HepG2 (cell line): ENCODE results near the gene TBL2. TPM values are rescaled to one million over a fixed set of nuclear protein-coding genes. Genes with fewer than 3 reads are reported as not detected.

Source experiments
- AHDC1 ChIP-seq: sonication (generic); formaldehyde crosslinking; IDR thresholded peaks from 2 replicates; pipeline ENCODE4 v1.5.1; 2020; ENCODE audit warnings: mild to moderate bottlenecking, missing genetic modification reagents, borderline replicate concordance
- EP300 ChIP-seq, 3 experiments: sonication (generic) in 1 of 3; formaldehyde crosslinking in 1 of 3; IDR thresholded peaks; 2 replicates each; pipeline versions ENCODE4 v1.5.1 to v1.6.1; 2011 to 2020; ENCODE audit warnings: low read depth in 2 of 3, low read length in 2 of 3, borderline replicate concordance in 1 of 3, improper control_type of control experiment in 1 of 3, mild to moderate bottlenecking in 1 of 3, missing genetic modification reagents in 1 of 3, moderate library complexity in 1 of 3
- KAT8 ChIP-seq: IDR thresholded peaks from 2 replicates; pipeline ENCODE4 v1.6.1; 2016; ENCODE audit warnings: missing genetic modification reagents, missing compliant biosample characterization
- MED1 ChIP-seq: sonication (generic); formaldehyde crosslinking; IDR thresholded peaks from 2 replicates; pipeline ENCODE4 v1.4.0; 2020; ENCODE audit warnings: missing genetic modification reagents
- NFYC ChIP-seq: IDR thresholded peaks from 2 replicates; pipeline ENCODE4 v1.6.1; 2016; ENCODE audit warnings: missing genetic modification reagents, missing compliant biosample characterization
- PHF20 ChIP-seq: sonication (generic); formaldehyde crosslinking; IDR thresholded peaks from 2 replicates; pipeline ENCODE4 v1.5.0; 2020; ENCODE audit warnings: mild to moderate bottlenecking, missing genetic modification reagents
- POGK ChIP-seq: sonication (generic); formaldehyde crosslinking; conservative IDR thresholded peaks from 2 replicates; pipeline ENCODE4 v1.8.0; 2022; ENCODE audit warnings: mild to moderate bottlenecking, moderate library complexity, missing genetic modification reagents
- polyA plus RNA-seq, 8 experiments: library from polyadenylated mRNA; depleted of rRNA in 3 of 8; stranded (reverse) in 7 of 8; unstranded in 1 of 8; fragments of >200 nt; fragmentation: Illumina TruSeq in 4 of 8; extraction: Trizol in 4 of 8; gene quantifications; 2 replicates each; pipeline versions ENCODE4 v1.2.1 to v1.2.3, GENCODE V29; 2011 to 2016; ENCODE audit warnings: low read depth in 4 of 8, missing spikeins in 1 of 8, mixed read lengths in 1 of 8; ENCODE audit not compliant: insufficient read depth in 1 of 8
- total RNA-seq, 5 experiments: library from RNA; depleted of rRNA; stranded (reverse); fragments of >200 nt; fragmentation: Illumina TruSeq; extraction: Trizol; gene quantifications; 2 replicates each; pipeline ENCODE4 v1.2.3, GENCODE V29; 2016; ENCODE audit warnings: low read depth in 1 of 5
- TF ChIP-seq, protein P1 (sequence below): sonication (generic); formaldehyde crosslinking; IDR thresholded peaks from 2 replicates; pipeline ENCODE4 v1.4.0; 2020; ENCODE audit warnings: missing genetic modification reagents
- TF ChIP-seq, protein P2 (sequence below): sonication (generic); formaldehyde crosslinking; IDR thresholded peaks from 2 replicates; pipeline ENCODE4 v1.4.0; 2020; ENCODE audit warnings: missing genetic modification reagents
- TF ChIP-seq, protein P3 (sequence below): sonication (generic); formaldehyde crosslinking; IDR thresholded peaks from 2 replicates; pipeline ENCODE4 v1.4.0; 2020; ENCODE audit warnings: missing genetic modification reagents, borderline replicate concordance
- TF ChIP-seq, protein P4 (sequence below): sonication (generic); formaldehyde crosslinking; IDR thresholded peaks from 2 replicates; pipeline ENCODE4 v1.8.0; 2022; ENCODE audit warnings: mild to moderate bottlenecking, missing genetic modification reagents; ENCODE audit not compliant: insufficient replicate concordance
- TF ChIP-seq, protein P5 (sequence below): IDR thresholded peaks from 2 replicates; pipeline ENCODE4 v1.6.1; 2018; ENCODE audit warnings: missing genetic modification reagents

TBL2 gene
- total and polyA plus RNA-seq, 2 of the 13 experiments (the other 11 are each of a cell fraction or from before 2014, with no cell fraction given) = 43.4 to 47.2 TPM

- TF ChIP-seq, protein P1, sequence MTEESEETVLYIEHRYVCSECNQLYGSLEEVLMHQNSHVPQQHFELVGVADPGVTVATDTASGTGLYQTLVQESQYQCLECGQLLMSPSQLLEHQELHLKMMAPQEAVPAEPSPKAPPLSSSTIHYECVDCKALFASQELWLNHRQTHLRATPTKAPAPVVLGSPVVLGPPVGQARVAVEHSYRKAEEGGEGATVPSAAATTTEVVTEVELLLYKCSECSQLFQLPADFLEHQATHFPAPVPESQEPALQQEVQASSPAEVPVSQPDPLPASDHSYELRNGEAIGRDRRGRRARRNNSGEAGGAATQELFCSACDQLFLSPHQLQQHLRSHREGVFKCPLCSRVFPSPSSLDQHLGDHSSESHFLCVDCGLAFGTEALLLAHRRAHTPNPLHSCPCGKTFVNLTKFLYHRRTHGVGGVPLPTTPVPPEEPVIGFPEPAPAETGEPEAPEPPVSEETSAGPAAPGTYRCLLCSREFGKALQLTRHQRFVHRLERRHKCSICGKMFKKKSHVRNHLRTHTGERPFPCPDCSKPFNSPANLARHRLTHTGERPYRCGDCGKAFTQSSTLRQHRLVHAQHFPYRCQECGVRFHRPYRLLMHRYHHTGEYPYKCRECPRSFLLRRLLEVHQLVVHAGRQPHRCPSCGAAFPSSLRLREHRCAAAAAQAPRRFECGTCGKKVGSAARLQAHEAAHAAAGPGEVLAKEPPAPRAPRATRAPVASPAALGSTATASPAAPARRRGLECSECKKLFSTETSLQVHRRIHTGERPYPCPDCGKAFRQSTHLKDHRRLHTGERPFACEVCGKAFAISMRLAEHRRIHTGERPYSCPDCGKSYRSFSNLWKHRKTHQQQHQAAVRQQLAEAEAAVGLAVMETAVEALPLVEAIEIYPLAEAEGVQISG (CRISPR knock-in tag) = peak; percentile 59
- TF ChIP-seq, protein P2, sequence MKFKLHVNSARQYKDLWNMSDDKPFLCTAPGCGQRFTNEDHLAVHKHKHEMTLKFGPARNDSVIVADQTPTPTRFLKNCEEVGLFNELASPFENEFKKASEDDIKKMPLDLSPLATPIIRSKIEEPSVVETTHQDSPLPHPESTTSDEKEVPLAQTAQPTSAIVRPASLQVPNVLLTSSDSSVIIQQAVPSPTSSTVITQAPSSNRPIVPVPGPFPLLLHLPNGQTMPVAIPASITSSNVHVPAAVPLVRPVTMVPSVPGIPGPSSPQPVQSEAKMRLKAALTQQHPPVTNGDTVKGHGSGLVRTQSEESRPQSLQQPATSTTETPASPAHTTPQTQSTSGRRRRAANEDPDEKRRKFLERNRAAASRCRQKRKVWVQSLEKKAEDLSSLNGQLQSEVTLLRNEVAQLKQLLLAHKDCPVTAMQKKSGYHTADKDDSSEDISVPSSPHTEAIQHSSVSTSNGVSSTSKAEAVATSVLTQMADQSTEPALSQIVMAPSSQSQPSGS = 0 out of 2 replicates have a peak, but pooled peaks have one; percentile 2
- TF ChIP-seq AHDC1 (CRISPR knock-in tag) (no peak), MED1 (CRISPR knock-in tag) (0 out of 2 replicates have a peak, but pooled peaks have one; percentile 23), EP300 (IDR thresholded peaks at IDR 0.05; ENCODE audit: low read depth in 2 of 2, low read length in 2 of 2) (0 out of 4 replicates have a peak, but pooled peaks of 1 of the 2 experiments have one; percentile 21), EP300 (CRISPR knock-in tag; IDR thresholded peaks at IDR 0.05; ENCODE audit: borderline replicate concordance) (no peak), POGK (CRISPR knock-in tag) (no peak), KAT8 (CRISPR knock-in tag) (peak; percentile 72), NFYC (CRISPR knock-in tag) (peak; percentile 72), PHF20 (0 out of 2 replicates have a peak, but pooled peaks have one; percentile 52)
- TF ChIP-seq, protein P3, sequence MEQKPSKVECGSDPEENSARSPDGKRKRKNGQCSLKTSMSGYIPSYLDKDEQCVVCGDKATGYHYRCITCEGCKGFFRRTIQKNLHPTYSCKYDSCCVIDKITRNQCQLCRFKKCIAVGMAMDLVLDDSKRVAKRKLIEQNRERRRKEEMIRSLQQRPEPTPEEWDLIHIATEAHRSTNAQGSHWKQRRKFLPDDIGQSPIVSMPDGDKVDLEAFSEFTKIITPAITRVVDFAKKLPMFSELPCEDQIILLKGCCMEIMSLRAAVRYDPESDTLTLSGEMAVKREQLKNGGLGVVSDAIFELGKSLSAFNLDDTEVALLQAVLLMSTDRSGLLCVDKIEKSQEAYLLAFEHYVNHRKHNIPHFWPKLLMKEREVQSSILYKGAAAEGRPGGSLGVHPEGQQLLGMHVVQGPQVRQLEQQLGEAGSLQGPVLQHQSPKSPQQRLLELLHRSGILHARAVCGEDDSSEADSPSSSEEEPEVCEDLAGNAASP (CRISPR knock-in tag) = no peak
- TF ChIP-seq, protein P4, sequence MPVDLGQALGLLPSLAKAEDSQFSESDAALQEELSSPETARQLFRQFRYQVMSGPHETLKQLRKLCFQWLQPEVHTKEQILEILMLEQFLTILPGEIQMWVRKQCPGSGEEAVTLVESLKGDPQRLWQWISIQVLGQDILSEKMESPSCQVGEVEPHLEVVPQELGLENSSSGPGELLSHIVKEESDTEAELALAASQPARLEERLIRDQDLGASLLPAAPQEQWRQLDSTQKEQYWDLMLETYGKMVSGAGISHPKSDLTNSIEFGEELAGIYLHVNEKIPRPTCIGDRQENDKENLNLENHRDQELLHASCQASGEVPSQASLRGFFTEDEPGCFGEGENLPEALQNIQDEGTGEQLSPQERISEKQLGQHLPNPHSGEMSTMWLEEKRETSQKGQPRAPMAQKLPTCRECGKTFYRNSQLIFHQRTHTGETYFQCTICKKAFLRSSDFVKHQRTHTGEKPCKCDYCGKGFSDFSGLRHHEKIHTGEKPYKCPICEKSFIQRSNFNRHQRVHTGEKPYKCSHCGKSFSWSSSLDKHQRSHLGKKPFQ (CRISPR knock-in tag) = no peak
- TF ChIP-seq, protein P5, sequence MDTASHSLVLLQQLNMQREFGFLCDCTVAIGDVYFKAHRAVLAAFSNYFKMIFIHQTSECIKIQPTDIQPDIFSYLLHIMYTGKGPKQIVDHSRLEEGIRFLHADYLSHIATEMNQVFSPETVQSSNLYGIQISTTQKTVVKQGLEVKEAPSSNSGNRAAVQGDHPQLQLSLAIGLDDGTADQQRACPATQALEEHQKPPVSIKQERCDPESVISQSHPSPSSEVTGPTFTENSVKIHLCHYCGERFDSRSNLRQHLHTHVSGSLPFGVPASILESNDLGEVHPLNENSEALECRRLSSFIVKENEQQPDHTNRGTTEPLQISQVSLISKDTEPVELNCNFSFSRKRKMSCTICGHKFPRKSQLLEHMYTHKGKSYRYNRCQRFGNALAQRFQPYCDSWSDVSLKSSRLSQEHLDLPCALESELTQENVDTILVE (CRISPR knock-in tag) = peak; percentile 87; the same call in 1 of the 2 replicates
Observed at GRCh38 chr7:73557108-73557396, 21.3 kb downstream of the TBL2 start (continued).
